Adrenal gland (tissue), 5 donors: ENCODE measurements around the gene HCK.

Source experiments
- POLR2A ChIP-seq, 2 donors: fragments of 450-650 bp; IDR thresholded peaks; one replicate each; pipeline ENCODE4 v1.6.1; 2017; ENCODE audit warnings: antibody characterized with exemption in 2 of 2, mild to moderate bottlenecking in 2 of 2, moderate library complexity in 1 of 2
- TF ChIP-seq, protein P1 (sequence below), 6 experiments: fragments of 450-650 bp in 4 of 6; fragments of 200-600 bp in 2 of 6; sonication (generic) in 1 of 6; IDR thresholded peaks; 1 replicate in 5 of 6; 2 replicates in 1 of 6; pipeline versions ENCODE4 v1.5.1 to v1.8.0; 2016 to 2021; ENCODE audit warnings: antibody characterized with exemption in 6 of 6, mild to moderate bottlenecking in 2 of 6, moderate library complexity in 1 of 6
- donor health status: DM: no; HTN: no; CAD: no.

DNA sequence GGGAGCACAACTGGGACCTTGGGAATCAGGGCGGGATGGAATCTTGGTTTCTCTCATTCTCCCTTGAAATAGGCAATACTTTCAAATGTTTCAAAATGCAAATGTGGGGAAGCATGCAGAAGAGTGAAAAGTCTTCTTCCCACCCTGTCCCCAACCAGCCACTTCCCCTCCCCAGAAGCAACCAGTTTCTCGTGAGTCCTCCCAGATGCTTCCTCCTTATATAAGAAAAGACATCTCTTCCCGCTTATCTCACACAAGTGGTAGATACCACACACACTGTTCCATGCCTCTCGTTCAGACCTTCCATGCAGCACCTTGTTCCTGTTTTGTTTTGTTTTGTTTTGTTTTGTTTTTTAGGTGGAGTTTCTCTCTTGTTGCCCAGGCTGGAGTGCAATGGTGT is 25.1 kb downstream of the HCK start:
- no peak for TF ChIP-seq POLR2A (IDR thresholded peaks at IDR 0.05)
- TF ChIP-seq, protein P1, sequence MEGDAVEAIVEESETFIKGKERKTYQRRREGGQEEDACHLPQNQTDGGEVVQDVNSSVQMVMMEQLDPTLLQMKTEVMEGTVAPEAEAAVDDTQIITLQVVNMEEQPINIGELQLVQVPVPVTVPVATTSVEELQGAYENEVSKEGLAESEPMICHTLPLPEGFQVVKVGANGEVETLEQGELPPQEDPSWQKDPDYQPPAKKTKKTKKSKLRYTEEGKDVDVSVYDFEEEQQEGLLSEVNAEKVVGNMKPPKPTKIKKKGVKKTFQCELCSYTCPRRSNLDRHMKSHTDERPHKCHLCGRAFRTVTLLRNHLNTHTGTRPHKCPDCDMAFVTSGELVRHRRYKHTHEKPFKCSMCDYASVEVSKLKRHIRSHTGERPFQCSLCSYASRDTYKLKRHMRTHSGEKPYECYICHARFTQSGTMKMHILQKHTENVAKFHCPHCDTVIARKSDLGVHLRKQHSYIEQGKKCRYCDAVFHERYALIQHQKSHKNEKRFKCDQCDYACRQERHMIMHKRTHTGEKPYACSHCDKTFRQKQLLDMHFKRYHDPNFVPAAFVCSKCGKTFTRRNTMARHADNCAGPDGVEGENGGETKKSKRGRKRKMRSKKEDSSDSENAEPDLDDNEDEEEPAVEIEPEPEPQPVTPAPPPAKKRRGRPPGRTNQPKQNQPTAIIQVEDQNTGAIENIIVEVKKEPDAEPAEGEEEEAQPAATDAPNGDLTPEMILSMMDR (IDR thresholded peaks at IDR 0.05) = no peak
